ENCODE measurements around the gene PDZRN4. TPM values are rescaled to one million over a fixed set of nuclear protein-coding genes. Genes with fewer than 3 reads are reported as not detected.

The PDZRN4 gene
- total RNA-seq, 4 donors from 2014 or later: 2.1 to 10.6 (median 5.8) TPM

DNA sequence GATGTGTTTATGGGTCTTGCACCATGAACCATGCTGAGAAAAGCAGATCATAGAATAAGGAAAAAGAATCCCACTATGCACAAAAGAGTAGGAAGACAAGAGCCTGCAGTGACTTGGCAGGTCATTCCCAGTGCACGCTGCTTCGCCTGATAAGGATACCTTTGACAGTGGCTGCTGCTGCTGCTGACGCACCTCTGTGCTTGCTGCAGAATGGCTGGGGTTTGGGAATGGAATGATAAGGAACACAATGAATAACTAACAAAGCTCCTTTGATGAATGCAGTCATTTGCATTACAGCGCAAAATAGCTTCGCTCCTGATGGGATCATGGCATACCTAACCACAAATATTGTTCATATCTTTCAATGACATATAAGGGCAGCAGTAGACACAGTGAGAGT lies 278.7 kb downstream of the PDZRN4 start:
- Histone ChIP-seq H3K4me1 (no peaks in the 10 kb centered on the region), H3K27ac (no peak overlapping the region), H3K36me3 (no peaks in the 10 kb centered on the region), H3K4me3 (no peak overlapping the region), H3K9me3 (no peaks in the 10 kb centered on the region), H3K27me3 (no peaks in the 10 kb centered on the region)
- intact Hi-C loops (cut with DNase I; ENCODE audit: low total_unique reads): no loop called here
- no peak for TF ChIP-seq POLR2A (IDR thresholded peaks at IDR 0.05)
- no peak for TF ChIP-seq CTCF (IDR thresholded peaks at IDR 0.05)
- DNase-seq: no peak

DNA sequence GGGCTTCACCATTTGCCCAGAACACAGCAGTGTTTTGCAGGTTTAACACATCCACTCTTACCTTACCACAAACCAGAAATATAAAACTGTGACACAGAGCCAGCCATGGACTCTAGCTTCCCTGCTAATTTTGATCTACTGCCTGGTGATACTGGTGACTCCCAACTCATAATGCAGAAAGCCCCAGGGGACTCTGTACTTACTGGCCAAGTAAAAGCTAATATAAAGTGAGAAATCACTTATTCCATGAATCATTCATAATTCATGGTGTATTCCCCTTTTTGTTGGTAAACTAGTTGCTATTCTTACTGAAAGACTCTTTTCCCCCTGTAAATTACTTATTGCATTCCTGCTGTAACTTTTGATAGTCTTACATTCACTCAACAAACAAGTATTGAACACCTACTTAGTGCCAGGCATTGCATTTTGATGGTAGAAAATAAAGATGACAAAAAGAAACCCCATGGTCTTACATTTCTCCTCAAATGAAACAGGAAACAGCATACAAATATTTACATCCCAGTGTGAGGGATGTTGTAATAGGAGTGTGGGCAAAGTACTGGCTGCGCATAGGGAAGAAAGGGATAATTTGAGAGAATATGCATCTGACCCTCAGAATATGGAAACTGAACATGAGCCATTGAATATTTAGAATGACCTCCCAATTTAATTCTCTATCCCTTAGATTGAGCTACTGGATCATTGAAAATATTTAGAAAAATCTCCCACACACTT lies 279.6 kb downstream of the PDZRN4 start:
- Histone ChIP-seq H3K4me1 (no peaks in the 10 kb centered on the region), H3K4me3 (no peak overlapping the region), H3K27me3 (no peaks in the 10 kb centered on the region), H3K27ac (no peak overlapping the region), H3K36me3 (no peaks in the 10 kb centered on the region), H3K9me3 (no peaks in the 10 kb centered on the region)
- TF ChIP-seq POLR2A (IDR thresholded peaks at IDR 0.05) (no peak), CTCF (IDR thresholded peaks at IDR 0.05) (no peak)
- intact Hi-C loops (cut with DNase I; ENCODE audit: low total_unique reads): no loop called here
- no peak for DNase-seq

- Histone ChIP-seq H3K27ac (no peak overlapping the region), H3K27me3 (no peaks in the 10 kb centered on the region), H3K4me3 (no peak overlapping the region), H3K36me3 (no peaks in the 10 kb centered on the region), H3K4me1 (no peaks in the 10 kb centered on the region), H3K9me3 (no peaks in the 10 kb centered on the region)
- TF ChIP-seq CTCF (IDR thresholded peaks at IDR 0.05) (no peak), POLR2A (IDR thresholded peaks at IDR 0.05) (no peak)
- intact Hi-C loops (cut with DNase I; ENCODE audit: low total_unique reads): no loop called here
- no peak for DNase-seq
Measured at GRCh38 chr12:41468341-41468740, 280.2 kb downstream of the PDZRN4 start.

DNA sequence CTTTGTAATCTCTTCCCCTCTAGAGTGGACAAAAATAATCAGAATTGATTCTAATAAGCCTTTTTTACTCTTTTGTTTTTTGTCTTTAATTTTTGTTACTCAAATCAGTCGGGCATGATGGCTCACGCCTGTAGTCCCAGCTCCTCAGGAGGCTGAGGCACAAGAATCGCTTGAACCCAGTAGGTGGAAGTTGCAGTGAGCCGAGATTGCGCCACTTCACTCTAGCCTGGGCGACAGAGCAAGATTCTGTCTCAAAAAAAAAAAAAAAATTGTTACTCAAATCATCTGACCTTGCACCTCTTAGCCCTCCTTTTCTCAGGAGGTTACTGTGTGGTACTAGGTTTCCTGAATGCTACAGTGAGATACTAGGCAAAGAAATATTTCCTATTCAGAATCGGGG lies 280.6 kb downstream of the PDZRN4 start:
- Histone ChIP-seq H3K4me3 (no peak overlapping the region), H3K27me3 (no peaks in the 10 kb centered on the region), H3K27ac (no peak overlapping the region), H3K4me1 (no peaks in the 10 kb centered on the region), H3K9me3 (no peaks in the 10 kb centered on the region), H3K36me3 (no peaks in the 10 kb centered on the region)
- intact Hi-C loops (cut with DNase I; ENCODE audit: low total_unique reads): no loop called here
- DNase-seq: no peak
- no peak for TF ChIP-seq POLR2A (IDR thresholded peaks at IDR 0.05)
- no peak for TF ChIP-seq CTCF (IDR thresholded peaks at IDR 0.05)

DNA sequence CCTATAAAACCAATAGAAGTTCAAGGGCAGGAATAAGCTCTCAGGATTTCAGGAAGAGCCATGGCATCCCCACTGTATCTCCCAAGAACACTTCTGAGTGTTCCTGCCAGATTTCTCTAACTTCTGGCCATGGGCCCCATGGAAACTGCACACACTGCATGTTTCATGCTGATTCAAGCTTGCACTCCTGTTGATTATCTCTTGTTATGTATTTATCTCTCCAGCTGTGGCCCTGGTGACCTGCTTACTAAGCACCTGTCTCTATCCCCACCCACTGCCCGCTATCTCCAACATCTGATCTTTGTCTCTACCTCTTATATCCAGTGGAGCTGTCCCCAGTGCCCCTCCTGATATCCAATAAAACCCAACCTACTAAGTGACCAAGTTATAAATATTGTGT lies 285.3 kb downstream of the PDZRN4 start:
- Histone ChIP-seq H3K27me3 (no peaks in the 10 kb centered on the region), H3K4me1 (no peaks in the 10 kb centered on the region), H3K4me3 (no peak overlapping the region), H3K9me3 (no peaks in the 10 kb centered on the region), H3K27ac (no peak overlapping the region), H3K36me3 (no peaks in the 10 kb centered on the region)
- DNase-seq: no peak
- TF ChIP-seq POLR2A (IDR thresholded peaks at IDR 0.05) (no peak), CTCF (IDR thresholded peaks at IDR 0.05) (no peak)
- intact Hi-C loops (cut with DNase I; ENCODE audit: low total_unique reads): no loop called here
